Left kidney (tissue), 8 donors: ENCODE measurements around the gene SLC22A25. TPM values are rescaled to one million over a fixed set of nuclear protein-coding genes. Genes with fewer than 3 reads are reported as not detected.
"Not testable (repeated sequence)": the region's sequence is repeated elsewhere in the genome, so short reads cannot be mapped to it uniquely, and the experiment has no call there.

Experiments
- DNase-seq: peaks from one replicate; pipeline ENCODE4 v3.0.0-alpha.2; 2013
- long read RNA-seq, 8 donors: transcript quantifications; one replicate each; lab custom pipeline, GENCODE V29; 2026
- polyA plus RNA-seq: library from polyadenylated mRNA; unstranded; fragments of 120-200 nt; gene quantifications from one replicate; pipeline ENCODE4 v1.2.1, GENCODE V29; 2013; ENCODE audit not compliant: insufficient read length

Gene SLC22A25
- not detected for polyA plus RNA-seq
- long read RNA-seq, donor 1 = 0 reads
- long read RNA-seq, donor 2 = 0 reads
- long read RNA-seq, donor 3 = 0 reads
- long read RNA-seq, donor 4 = 0 reads
- long read RNA-seq, donor 5 = 0 reads
- long read RNA-seq, donor 6 = 0 reads
- long read RNA-seq, donor 7 = 0 reads
- long read RNA-seq, donor 8 = 0 reads

GRCh38 chr11:63243533-63243932, at the start of gene SLC22A25:
Gene SLC22A25, minus strand, starts transcription at chr11:63243599. Its CDS starts 13,947 bp downstream, at chr11:63229652.
- DNase-seq = no peak

- no peak for DNase-seq
Measured at GRCh38 chr11:63290285-63290684, 46.9 kb upstream of the SLC22A25 start.

GRCh38 chr11:63289658-63290057, 46.3 kb upstream of the SLC22A25 start:
- no peak for DNase-seq

GRCh38 chr11:63282579-63282978, 39.2 kb upstream of the SLC22A25 start:
- DNase-seq = no peak

GRCh38 chr11:63280920-63281319, 37.5 kb upstream of the SLC22A25 start:
- DNase-seq = no peak

GRCh38 chr11:63277345-63277943, 34.0 kb upstream of the SLC22A25 start:
- DNase-seq = no peak

- DNase-seq = no peak
Measured at GRCh38 chr11:63274776-63275175, 31.4 kb upstream of the SLC22A25 start.

- DNase-seq = no peak
Measured at GRCh38 chr11:63273685-63274084, 30.3 kb upstream of the SLC22A25 start.

- no peak for DNase-seq
Measured at GRCh38 chr11:63262547-63262946, 19.1 kb upstream of the SLC22A25 start.

- no peak for DNase-seq
Measured at GRCh38 chr11:63251312-63251711, 7.9 kb upstream of the SLC22A25 start.

GRCh38 chr11:63250162-63251050, 7.0 kb upstream of the SLC22A25 start:
- no peak for DNase-seq

- DNase-seq = no peak
Measured at GRCh38 chr11:63248966-63249365, 5.6 kb upstream of the SLC22A25 start.

- not testable (repeated sequence) for DNase-seq
Measured at GRCh38 chr11:63247237-63248002, 4.0 kb upstream of the SLC22A25 start.

GRCh38 chr11:63246045-63246444, 2.6 kb upstream of the SLC22A25 start:
- DNase-seq = no peak

GRCh38 chr11:63244862-63245261, 1.5 kb upstream of the SLC22A25 start:
- DNase-seq = no peak

- no peak for DNase-seq
Measured at GRCh38 chr11:63242089-63242781, 1.2 kb downstream of the SLC22A25 start.

GRCh38 chr11:63240791-63241379, 2.5 kb downstream of the SLC22A25 start:
- DNase-seq = no peak

GRCh38 chr11:63240098-63240497, 3.3 kb downstream of the SLC22A25 start:
- no peak for DNase-seq

GRCh38 chr11:63239254-63239653, 4.1 kb downstream of the SLC22A25 start:
- no peak for DNase-seq

- no peak for DNase-seq
Measured at GRCh38 chr11:63237413-63237812, 6.0 kb downstream of the SLC22A25 start.
